ENCODE measurements around the gene CCNF. TPM values are rescaled to one million over a fixed set of nuclear protein-coding genes. Genes with fewer than 3 reads are reported as not detected.
A peak's percentile ranks its signal among the peaks of the same experiment; 100 is the strongest.

CCNF gene
- total RNA-seq, 1 donor from 2014 or later, result 41.6 TPM

DNA sequence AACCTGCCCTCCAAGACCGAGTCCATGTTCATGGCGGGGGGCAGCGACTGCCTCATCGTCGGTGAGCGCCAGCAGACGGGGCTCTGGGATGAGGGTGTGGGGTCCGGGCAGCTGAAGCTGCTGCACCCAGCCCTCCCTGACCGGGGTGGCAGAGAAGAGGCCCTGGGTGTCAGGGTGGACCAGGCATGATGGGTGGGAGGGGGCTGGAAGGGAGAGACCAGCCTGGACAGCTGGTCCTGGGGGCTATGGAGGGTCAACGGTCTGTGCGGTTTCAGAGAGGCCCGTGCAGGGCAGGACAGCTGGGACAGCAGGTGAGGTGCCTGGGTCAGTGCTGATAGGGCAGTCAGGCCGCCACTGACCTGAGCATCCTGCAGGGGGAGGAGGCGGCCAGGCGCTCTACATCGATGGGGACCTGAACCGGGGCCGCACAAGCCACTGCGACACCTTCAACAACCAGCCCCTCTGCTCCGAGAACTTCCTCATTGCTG lies 71.2 kb downstream of the CCNF start:
- Histone ChIP-seq H3K79me2 (ENCODE audit: low read depth) (no peaks in the 10 kb centered on the region), H3K4me3 (no peak overlapping the region), H2AFZ (replicated peaks) (no peak overlapping the region), H3K36me3 (no peaks in the 10 kb centered on the region), H3K9me3 (ENCODE audit: low read depth) (no peaks in the 10 kb centered on the region), H3K4me2 (no peak overlapping the region), H3K27me3 (no peaks in the 10 kb centered on the region), H3K27ac (no peak overlapping the region), H3K4me1 (peaks cover 6% of the 10 kb centered on the region), H3K9ac (no peak overlapping the region), H4K20me1 (ENCODE audit: low read depth) (no peaks in the 10 kb centered on the region), H3F3A (ENCODE audit: low read depth) (peaks cover 4% of the 10 kb centered on the region)
- peaks cover 3% of the 10 kb centered on the region for H3K27me3 Mint-ChIP-seq (ENCODE audit: insufficient read depth, low read depth)
- peak; percentile 29 for DNase-seq (ENCODE audit: low spot score)
- H3K4me3 Mint-ChIP-seq, result no peak overlapping the region
- peaks cover 3% of the 10 kb centered on the region for H3K36me3 Mint-ChIP-seq
- H3K4me1 Mint-ChIP-seq, result peaks cover 3% of the 10 kb centered on the region
- TF ChIP-seq, protein P1, sequence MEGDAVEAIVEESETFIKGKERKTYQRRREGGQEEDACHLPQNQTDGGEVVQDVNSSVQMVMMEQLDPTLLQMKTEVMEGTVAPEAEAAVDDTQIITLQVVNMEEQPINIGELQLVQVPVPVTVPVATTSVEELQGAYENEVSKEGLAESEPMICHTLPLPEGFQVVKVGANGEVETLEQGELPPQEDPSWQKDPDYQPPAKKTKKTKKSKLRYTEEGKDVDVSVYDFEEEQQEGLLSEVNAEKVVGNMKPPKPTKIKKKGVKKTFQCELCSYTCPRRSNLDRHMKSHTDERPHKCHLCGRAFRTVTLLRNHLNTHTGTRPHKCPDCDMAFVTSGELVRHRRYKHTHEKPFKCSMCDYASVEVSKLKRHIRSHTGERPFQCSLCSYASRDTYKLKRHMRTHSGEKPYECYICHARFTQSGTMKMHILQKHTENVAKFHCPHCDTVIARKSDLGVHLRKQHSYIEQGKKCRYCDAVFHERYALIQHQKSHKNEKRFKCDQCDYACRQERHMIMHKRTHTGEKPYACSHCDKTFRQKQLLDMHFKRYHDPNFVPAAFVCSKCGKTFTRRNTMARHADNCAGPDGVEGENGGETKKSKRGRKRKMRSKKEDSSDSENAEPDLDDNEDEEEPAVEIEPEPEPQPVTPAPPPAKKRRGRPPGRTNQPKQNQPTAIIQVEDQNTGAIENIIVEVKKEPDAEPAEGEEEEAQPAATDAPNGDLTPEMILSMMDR (IDR thresholded peaks at IDR 0.05), result no peak
- TF ChIP-seq EZH2 (IDR thresholded peaks at IDR 0.05), result no peak
- no peak for TF ChIP-seq EZH2phosphoT487 (IDR thresholded peaks at IDR 0.05)
- H3K9me3 Mint-ChIP-seq, result no peaks in the 10 kb centered on the region
- no peak overlapping the region for H3K27ac Mint-ChIP-seq

DNA sequence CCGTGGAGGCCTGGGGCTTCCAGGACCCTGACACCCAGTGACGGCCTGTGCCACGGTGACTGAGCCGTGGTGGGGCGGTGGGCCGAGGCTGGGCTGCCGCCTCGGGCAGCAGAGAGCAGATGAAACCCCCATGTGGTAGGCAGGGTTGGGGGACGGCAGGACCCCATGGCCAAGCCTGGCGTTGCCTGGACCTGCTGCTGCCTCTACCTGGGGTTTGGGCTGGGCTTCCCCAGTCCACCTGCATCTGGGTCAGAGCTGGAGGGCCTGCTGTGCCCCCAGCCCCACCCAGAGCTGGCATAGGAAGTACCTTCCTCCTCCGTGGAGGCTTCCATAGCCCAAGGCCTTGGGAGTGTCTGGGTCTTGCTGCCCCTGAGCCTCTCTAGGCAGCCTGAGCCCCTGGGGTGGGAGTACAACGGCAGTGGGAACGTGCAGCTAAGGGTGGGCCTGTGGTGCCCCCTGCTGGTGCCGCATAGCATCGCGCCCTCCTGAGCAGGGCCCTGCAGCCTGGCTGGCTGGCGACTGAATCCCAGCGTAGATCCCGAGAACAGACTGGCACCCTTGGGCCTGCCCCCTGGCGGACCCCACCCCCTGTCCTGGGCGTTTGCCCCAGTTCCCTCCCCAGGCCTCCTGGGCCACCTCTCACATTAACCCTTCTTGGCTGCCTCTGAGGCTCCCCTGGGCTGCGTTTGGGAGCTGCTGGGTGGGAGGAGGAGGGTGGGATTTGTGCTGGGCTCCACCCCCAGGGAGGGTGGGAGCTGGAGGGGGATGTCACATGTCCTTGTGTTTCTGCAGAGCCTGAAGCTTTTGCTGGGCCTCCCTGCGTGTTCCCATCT lies 71.9 kb downstream of the CCNF start:
- TF ChIP-seq, protein P1 (IDR thresholded peaks at IDR 0.05), result peak; percentile 99
- no peak for TF ChIP-seq EZH2 (IDR thresholded peaks at IDR 0.05)
- no peak for TF ChIP-seq EZH2phosphoT487 (IDR thresholded peaks at IDR 0.05)
- Histone ChIP-seq H3K4me3 (peak overlapping the region; percentile 51), H3K4me1 (peaks cover 6% of the 10 kb centered on the region), H2AFZ (replicated peaks) (peak overlapping the region; percentile 90), H3K27me3 (no peaks in the 10 kb centered on the region), H3K36me3 (no peaks in the 10 kb centered on the region), H3K9ac (no peak overlapping the region), H3K27ac (no peak overlapping the region), H3K9me3 (ENCODE audit: low read depth) (no peaks in the 10 kb centered on the region), H3K79me2 (ENCODE audit: low read depth) (no peaks in the 10 kb centered on the region), H4K20me1 (ENCODE audit: low read depth) (no peaks in the 10 kb centered on the region), H3F3A (ENCODE audit: low read depth) (peaks cover 4% of the 10 kb centered on the region), H3K4me2 (peak overlapping the region; percentile 83)
- no peaks in the 10 kb centered on the region for H3K9me3 Mint-ChIP-seq
- H3K36me3 Mint-ChIP-seq, result peaks cover 3% of the 10 kb centered on the region
- DNase-seq (ENCODE audit: low spot score), result peak; percentile 91
- no peak overlapping the region for H3K27ac Mint-ChIP-seq
- H3K27me3 Mint-ChIP-seq (ENCODE audit: insufficient read depth, low read depth), result peaks cover 3% of the 10 kb centered on the region
- H3K4me3 Mint-ChIP-seq, result peak overlapping the region; percentile 63
- H3K4me1 Mint-ChIP-seq, result peaks cover 3% of the 10 kb centered on the region

DNA sequence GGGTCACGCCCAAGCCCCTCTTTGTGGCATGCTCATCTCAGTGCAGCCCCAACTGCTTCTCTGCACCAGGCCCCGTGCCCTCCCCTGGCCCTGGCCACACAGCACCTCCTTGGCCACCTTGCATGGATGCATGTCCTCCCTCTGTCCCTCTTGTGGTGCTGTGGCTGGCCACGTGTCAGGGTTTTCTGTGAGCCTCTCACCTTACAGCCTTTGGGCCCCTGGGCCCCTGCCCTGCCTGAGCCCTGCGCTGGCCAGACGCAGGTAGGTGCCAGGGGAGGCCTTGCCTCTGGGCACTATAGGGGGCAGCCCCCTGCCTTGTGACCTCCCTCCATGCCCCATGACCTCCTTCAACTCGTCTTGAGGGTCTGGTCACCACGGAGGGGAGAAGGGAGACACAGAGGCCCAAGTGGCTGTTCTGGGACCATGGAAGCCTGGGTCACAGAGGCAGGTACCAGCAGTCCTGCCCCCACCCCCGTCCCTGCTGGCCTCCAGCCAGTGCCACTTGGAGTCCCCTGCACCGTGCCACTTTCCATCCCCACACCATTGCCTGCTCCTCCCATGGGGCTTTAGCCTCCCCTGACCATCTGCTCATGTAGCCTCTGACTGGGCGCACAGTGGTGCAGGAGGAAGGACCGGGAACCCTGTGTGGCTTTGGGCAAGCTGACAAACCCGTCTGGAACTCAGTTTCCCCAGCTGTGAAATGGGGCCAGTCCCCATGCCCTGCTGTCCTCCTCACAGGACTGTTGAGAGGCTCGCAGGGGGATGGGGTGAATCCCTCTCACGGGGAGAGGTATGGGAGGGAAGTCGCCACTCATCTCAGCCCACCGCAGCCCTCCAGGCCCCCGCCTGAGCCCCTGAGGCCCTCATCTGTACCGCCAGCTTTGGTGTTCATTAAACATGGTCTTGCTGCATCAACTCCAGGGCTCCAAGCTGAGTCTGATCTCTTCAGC lies 73.0 kb downstream of the CCNF start:
- peaks cover 3% of the 10 kb centered on the region for H3K4me1 Mint-ChIP-seq
- no peaks in the 10 kb centered on the region for H3K9me3 Mint-ChIP-seq
- H3K36me3 Mint-ChIP-seq, result peaks cover 3% of the 10 kb centered on the region
- Histone ChIP-seq H3K36me3 (no peaks in the 10 kb centered on the region), H4K20me1 (ENCODE audit: low read depth) (no peaks in the 10 kb centered on the region), H3K4me3 (peak overlapping the region; percentile 51), H3K9me3 (ENCODE audit: low read depth) (no peaks in the 10 kb centered on the region), H3K27ac (no peak overlapping the region), H3K4me1 (peaks cover 6% of the 10 kb centered on the region), H2AFZ (replicated peaks) (peak overlapping the region; percentile 90), H3K27me3 (no peaks in the 10 kb centered on the region), H3F3A (ENCODE audit: low read depth) (peaks cover 4% of the 10 kb centered on the region), H3K4me2 (peak overlapping the region; percentile 83), H3K79me2 (ENCODE audit: low read depth) (no peaks in the 10 kb centered on the region), H3K9ac (no peak overlapping the region)
- DNase-seq (ENCODE audit: low spot score), result no peak
- peaks cover 3% of the 10 kb centered on the region for H3K27me3 Mint-ChIP-seq (ENCODE audit: insufficient read depth, low read depth)
- H3K4me3 Mint-ChIP-seq, result peak overlapping the region; percentile 63
- no peak overlapping the region for H3K27ac Mint-ChIP-seq
- TF ChIP-seq EZH2 (IDR thresholded peaks at IDR 0.05), result no peak
- no peak for TF ChIP-seq EZH2phosphoT487 (IDR thresholded peaks at IDR 0.05)
- TF ChIP-seq, protein P1 (IDR thresholded peaks at IDR 0.05), result no peak
